GM12872 (cell line): ENCODE results near the gene TMEM164.

ENCODE experiments used
- CTCF ChIP-seq: IDR thresholded peaks from 3 replicates; pipeline ENCODE4 v1.5.1; 2011; ENCODE audit warnings: low read depth, mild to moderate bottlenecking, low read length, moderate library complexity; ENCODE audit not compliant: insufficient read depth

TMEM164 gene

GRCh38 chrX:110104078-110104477 lies 101.2 kb downstream of the TMEM164 start:
- TF ChIP-seq CTCF, result no peak

GRCh38 chrX:110108381-110108821 lies 105.5 kb downstream of the TMEM164 start:
- TF ChIP-seq CTCF, result no peak

GRCh38 chrX:110114260-110114776 lies 111.4 kb downstream of the TMEM164 start:
- no peak for TF ChIP-seq CTCF

DNA sequence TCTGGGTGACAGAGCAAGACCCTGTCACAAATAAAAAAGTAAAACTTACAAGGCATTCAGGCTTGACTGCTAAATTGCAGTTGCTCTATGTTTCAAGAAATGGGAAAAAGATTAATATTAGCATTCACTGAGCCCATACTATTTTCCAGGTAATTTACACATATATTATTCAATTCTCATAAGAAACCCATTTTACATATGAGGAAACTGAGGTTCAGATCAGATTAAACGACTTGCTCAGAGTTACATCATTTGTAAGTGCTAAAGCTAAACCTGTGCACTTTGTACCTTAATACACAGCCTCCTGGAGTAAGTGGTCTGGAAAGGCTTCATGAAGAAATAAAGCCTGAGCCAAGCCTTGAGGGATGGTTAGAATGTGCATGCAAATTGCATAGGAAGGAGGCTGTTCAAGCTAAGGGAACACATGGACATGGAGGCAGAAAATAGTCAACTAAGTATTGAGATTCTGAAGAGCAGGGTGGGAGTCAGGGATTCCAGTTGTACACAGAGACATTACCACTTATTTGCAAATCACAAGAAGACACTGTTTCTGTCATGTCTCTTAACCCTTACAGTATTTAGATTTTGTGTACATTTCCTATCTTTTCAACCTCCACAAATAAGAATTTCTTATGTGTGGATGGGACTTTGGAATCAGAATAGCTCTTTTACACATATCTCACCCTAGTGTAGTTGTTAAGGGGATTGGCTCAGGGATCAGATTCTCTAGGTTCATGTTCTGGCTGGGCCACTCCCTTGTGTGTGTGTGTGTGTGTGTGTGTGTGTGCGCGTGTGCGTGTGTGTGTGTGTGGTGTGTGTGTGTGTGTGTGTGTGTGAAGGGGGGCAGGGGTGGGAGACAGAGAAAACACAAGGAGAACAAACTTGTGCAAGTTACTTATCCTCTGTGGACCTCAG lies 113.4 kb downstream of the TMEM164 start:
- TF ChIP-seq CTCF, result no peak

- TF ChIP-seq CTCF, result no peak
Observed at GRCh38 chrX:110118530-110118929, 115.6 kb downstream of the TMEM164 start.

GRCh38 chrX:110119480-110119879 lies 116.6 kb downstream of the TMEM164 start:
- TF ChIP-seq CTCF, result no peak

DNA sequence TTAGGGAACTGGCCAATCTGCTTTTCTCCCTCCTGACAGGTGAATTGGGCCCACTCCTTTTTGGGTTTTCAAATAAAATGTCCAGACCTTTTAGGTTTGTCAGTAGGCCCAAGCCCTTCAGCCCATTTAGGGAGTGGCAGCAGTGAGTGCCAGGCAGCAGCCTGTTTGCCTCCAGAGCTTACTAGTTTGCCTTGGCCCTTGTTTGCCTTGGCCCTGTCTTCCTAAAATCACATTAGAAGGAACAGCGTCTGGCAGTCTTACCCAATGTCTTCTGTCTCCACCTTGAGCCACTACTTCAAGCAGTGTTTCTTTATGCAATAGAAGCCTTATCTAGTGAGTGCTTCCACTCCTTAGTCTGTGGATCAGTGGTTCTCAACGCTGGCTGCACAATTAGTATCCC lies 117.1 kb downstream of the TMEM164 start:
- TF ChIP-seq CTCF, result no peak
